Fibroblast of pulmonary artery (primary cell): ENCODE data around the gene SKP2.
A peak's percentile ranks its signal among the peaks of the same experiment; 100 is the strongest.

Source experiments
- DNase-seq: peaks from one replicate; pipeline ENCODE4 v3.0.0-alpha.2; 2010; ENCODE audit warnings: low read depth
- H3K4me3 ChIP-seq: replicated peaks from 2 replicates; pipeline ENCODE4 v1.5.1; 2011; ENCODE audit warnings: low read depth, mild to moderate bottlenecking, control low read depth, low read length, moderate library complexity
- TF ChIP-seq, protein P1 (sequence below): IDR thresholded peaks from 2 replicates; pipeline ENCODE4 v1.5.1; 2011; ENCODE audit warnings: mild to moderate bottlenecking, control low read depth, low read length, inconsistent platforms; ENCODE audit errors: missing control alignments

Gene SKP2

DNA sequence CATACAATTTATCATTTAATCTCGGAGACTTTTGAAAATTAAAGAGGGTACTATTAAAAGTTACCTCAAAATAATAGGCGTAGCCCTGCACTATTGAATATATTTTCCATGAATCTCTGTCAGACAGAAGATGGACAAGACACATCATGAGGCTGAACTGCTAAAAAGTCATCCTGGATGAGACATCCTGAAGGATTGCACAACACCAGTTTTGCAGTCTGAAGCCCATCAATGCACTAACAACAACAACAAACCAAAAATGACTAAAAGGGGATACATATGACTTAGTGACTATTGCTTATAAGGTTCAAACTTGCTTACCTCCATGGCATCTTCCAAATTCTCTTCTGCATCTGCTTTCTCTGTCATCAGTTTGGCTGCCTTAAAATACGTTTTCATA lies 15.9 kb upstream of the SKP2 start:
- TF ChIP-seq, protein P1, sequence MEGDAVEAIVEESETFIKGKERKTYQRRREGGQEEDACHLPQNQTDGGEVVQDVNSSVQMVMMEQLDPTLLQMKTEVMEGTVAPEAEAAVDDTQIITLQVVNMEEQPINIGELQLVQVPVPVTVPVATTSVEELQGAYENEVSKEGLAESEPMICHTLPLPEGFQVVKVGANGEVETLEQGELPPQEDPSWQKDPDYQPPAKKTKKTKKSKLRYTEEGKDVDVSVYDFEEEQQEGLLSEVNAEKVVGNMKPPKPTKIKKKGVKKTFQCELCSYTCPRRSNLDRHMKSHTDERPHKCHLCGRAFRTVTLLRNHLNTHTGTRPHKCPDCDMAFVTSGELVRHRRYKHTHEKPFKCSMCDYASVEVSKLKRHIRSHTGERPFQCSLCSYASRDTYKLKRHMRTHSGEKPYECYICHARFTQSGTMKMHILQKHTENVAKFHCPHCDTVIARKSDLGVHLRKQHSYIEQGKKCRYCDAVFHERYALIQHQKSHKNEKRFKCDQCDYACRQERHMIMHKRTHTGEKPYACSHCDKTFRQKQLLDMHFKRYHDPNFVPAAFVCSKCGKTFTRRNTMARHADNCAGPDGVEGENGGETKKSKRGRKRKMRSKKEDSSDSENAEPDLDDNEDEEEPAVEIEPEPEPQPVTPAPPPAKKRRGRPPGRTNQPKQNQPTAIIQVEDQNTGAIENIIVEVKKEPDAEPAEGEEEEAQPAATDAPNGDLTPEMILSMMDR, result no peak
- no peak overlapping the region for H3K4me3 ChIP-seq
- DNase-seq, result no peak

GRCh38 chr5:36136581-36136980 lies 15.3 kb upstream of the SKP2 start:
- TF ChIP-seq, protein P1, result no peak
- H3K4me3 ChIP-seq, result no peak overlapping the region
- DNase-seq, result no peak

GRCh38 chr5:36138900-36139683 lies 12.8 kb upstream of the SKP2 start:
- no peak overlapping the region for H3K4me3 ChIP-seq
- TF ChIP-seq, protein P1, result no peak
- no peak for DNase-seq

- TF ChIP-seq, protein P1, result no peak
- no peak for DNase-seq
- no peak overlapping the region for H3K4me3 ChIP-seq
Observed at GRCh38 chr5:36145311-36145710, 6.6 kb upstream of the SKP2 start.

DNA sequence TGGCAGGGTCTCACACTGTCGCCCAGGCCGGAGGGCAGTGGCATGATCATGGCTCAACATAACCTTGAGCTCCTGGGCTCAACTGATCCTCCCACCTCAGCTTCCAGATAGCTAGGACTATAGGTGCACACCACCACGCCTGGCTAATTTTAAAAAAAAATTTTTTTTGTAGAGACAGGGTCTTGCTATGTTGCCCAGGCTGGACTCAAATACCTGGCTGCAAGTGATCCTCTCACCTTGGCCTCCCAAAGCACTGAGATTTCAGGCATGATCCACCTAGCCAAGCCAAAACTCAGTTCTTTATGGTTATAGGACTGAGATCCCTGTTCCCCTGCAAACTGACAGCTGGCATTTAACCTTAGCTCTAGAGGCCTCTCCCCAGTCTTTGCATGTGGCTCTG lies 5.5 kb upstream of the SKP2 start:
- no peak overlapping the region for H3K4me3 ChIP-seq
- TF ChIP-seq, protein P1, result no peak
- no peak for DNase-seq

DNA sequence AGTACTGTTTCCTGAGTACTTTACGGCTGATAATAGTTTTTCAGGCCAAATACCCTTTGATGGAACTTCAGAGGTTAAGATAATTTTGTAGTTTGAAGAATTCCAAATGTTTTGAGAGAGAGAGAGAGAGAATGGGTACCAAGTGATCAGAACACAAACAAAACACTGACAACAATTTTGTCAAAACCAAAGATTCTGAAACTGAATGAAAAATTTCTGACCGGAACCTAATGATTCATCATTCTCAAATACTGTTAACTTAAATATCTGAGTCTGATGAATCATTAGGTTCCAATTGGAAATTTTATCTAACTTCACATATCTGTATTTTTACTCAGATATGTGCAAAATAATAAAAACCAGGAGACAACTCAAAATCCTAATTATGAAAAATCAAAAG lies 4.2 kb upstream of the SKP2 start:
- peak overlapping the region; percentile 11 for H3K4me3 ChIP-seq
- TF ChIP-seq, protein P1, result no peak
- peak; percentile 35 for DNase-seq
